Right lung (tissue), 5 donors: ENCODE data around the gene RAB32. TPM values are rescaled to one million over a fixed set of nuclear protein-coding genes. Genes with fewer than 3 reads are reported as not detected.

Source experiments
- DNase-seq, 2 donors: peaks; one replicate each; pipeline ENCODE4 v3.0.0-alpha.2; 2013
- polyA plus RNA-seq, 5 donors: library from polyadenylated mRNA; unstranded; fragments of 120-200 nt; gene quantifications; one replicate each; pipeline versions ENCODE4 v1.2.1 to v1.2.3, GENCODE V29; 2013; ENCODE audit warnings: inconsistent platforms in 1 of 5, low replicate concordance in 1 of 5; ENCODE audit not compliant: insufficient read length in 5 of 5, insufficient read depth in 1 of 5

The RAB32 gene
- polyA plus RNA-seq, 5 donors, result 19.3 to 26.4 (median 23.8) TPM

DNA sequence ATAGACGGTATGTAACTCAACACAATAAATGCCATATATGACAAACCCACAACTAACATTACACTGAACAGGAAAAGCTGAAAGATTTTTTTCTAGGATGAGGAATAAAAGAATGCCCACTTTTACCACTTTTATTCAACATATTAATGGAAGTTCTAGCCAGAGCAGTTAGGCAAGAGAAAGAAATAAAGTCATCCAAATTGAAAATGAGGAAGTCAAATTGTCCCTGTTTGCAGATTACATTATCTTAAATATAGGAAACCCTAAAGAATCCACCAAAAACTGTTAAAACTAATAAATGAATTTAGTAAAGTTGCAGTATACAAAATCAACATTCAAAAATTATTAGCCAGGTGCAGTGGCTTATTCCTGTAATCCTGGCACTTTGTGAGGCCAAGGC is 30.6 kb downstream of the RAB32 start:
- DNase-seq, result no peak

DNA sequence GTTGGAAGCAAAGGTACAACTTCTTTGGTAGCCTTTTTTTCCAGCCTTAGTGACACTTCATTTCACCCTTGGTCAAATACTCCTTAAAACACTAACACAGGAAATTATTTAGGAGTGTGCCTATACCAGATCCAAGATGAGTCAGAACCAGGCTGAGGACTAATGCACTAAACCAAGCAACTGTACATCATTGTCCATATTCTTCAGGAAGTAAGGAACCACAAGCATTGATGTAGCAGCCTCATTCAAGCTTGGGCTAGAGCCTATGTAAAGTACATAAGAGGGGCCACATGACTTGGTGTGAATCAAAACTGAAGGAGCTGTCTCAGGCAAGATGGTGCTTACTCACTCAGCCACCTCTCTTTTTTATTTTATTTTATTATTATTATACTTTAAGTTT is 34.4 kb downstream of the RAB32 start:
- no peak for DNase-seq

DNA sequence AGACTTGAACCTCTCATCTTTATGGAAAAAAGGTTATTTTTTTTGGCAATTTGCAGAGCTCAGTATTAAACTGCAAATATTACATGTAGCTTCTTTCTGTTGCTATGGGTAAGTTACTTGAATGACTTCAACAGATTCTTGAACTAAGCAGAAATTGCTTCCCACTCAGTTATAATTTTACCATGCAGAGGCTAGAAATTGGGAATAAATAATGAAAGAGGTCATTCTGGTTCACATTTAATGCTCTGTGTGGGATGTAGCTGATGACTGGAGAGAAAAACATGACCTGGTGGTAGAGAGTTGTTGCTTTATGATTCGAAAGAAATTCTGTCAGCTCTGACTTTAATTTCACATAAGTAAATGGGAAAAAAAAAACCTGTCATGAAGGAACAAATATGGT is 38.3 kb downstream of the RAB32 start:
- DNase-seq, result no peak

DNA sequence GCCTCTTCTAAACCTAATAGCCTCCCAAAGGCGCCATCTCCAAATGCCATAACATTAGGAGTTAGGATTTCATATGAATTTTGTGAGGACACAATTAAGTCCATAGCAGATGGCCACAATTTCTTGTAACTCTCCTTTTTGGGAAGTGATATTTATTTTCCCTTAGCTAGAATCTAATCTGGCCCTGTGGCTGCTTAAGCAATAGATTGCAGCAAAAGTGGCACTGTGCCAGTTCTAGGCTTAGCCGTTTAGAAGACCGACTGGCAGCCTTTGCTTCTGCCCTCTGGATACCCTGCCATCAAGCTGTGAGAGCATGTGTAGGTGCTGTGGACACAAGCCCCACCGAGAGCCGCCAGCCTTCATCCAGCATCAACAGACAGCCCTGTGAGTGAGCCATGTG is 39.2 kb downstream of the RAB32 start:
- DNase-seq, result no peak

DNA sequence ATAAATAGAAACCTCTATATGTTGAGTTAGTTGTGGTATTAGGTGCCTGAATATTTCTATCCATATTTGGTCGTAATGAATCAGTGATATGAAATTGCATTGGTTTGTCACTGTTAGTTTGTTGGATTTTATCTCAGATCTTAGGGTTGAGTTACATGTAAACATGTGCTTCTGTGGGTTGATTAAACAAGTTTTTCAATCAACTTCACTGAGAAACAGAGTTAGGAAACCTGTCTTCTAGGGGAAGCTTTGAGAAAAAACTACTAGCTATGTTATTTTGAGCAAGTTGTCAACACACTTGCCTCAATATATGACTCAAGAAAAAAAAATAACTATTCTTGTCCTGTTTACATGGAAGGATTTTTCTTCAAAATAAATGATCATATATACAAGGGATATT is 40.3 kb downstream of the RAB32 start:
- no peak for DNase-seq

DNA sequence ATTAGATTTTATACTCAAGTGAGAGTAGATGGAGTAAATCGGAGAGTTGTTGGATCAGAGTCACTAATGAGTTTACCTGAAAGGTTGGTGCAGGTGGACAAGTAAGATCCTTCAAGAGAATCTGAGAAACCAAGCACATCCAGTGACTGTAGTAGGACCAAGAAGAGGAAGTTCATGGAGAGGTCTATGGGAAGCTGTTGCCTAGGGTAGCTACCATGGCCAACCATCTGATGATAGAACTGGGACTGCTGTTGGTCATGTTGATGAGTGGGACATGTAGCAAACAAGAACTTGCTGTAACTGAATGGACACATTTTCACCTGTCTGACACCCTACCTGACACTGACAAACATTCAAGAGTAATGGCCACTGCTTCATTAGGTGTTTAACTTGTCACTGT is 43.8 kb downstream of the RAB32 start:
- DNase-seq, result no peak

DNA sequence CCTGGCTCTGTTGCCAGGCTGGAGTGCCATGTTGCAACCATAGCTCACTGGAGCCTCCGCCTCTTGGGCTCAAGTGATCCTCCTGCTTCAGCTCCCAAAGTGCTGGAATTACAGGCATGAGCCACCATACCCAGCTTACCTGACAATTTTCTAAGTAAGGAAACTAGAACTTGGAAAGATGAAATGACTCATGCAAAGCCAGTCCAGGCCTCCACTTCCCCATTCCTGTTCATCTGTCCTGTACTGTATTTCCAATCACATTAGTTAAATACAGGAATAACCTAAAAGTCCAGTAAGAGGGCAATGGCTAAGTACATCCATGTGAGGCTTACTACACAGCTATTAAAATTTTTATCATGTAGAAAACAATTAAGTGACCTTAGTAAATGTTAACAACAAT is 46.9 kb downstream of the RAB32 start:
- no peak for DNase-seq

DNA sequence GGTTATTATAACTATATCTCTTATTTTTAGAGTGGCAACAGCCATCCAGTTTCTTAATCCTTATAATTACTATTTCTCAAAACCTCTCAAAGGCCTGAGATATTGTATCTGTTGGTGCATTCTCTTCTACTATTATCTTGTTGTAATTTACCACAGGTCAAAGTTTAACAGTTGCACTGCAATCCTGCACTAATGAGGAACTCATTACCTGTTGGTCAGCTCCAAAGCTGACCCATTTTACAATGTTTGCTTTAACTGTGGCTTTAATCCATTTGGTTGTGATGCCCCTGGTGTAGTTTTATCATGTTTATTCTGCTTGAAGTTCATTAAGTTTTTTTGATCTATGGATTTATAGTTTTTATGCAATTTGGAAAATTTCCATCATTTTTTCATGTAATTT is 48.8 kb downstream of the RAB32 start:
- no peak for DNase-seq

DNA sequence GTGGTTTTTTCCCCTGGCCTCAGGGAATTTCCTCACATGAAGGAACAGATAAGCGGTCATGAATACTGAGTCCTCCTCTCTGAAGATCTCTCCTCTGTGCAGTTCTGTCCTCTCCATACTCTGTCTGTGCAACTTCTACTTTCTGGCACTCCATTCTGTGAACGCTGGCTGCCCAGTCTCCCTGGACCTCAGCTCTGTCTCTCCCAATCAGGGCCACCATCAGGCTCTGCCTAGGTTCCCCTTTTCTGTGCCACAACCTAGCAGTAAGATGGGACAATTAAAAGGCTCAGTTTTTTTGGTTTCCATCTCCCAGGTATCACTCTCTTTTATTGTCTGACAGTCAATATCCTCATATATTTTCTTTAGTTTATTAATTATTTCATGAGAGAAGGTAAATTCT is 50.4 kb downstream of the RAB32 start:
- DNase-seq, result no peak

DNA sequence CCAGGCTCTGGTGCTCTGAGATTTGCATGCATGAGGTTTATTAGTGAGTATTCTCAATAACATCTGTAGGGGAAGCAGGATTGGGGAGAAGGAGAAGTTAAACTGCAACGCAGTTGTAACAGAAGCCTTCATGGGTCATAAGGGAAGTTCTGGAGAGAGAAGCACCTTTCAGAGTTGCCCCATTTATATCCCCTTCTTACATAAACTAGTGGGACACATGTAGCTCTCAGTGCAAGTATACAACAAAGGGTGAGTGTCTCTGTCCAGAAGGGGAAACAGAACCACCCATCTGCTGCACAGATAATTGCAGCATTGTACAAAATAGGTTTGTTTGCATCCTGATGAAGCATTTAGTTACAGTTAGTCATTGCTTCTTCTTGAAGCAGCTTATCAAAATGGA is 50.9 kb downstream of the RAB32 start:
- DNase-seq, result no peak

DNA sequence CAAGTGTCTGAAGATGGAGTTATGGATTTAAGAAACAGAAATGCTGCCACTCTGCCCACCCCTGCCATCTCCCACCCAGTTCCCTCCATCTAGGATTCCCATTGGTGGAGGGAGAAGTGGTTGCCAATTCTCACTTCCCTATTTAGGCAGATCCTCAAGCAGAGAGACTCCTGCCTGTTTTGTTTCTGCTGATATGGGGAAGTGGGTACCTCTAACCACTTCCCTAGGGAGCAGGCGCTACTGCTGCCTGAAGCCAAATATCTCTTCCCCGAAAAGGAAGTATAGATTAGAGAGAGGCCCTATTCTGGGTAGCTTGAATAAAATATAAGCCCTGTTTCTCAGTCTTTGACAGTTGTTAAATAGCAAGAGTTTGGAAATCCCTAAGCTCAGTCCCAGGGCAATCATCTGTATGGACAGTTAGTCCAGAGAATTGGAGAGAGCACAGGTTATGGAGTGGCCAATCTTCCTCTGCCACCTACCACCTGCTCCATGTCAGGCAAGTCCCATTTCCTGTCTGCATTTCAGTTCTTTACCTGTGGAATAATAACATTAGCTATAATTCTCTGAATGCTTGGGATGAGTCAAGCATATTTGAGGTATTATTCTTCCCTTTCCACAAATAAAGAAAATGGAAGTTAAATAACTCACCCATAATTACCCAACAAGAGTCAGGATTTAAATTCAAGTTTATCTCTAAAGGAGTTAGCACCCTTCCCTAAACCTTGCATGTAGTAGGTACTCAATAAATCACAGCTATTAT is 52.5 kb downstream of the RAB32 start:
- no peak for DNase-seq

DNA sequence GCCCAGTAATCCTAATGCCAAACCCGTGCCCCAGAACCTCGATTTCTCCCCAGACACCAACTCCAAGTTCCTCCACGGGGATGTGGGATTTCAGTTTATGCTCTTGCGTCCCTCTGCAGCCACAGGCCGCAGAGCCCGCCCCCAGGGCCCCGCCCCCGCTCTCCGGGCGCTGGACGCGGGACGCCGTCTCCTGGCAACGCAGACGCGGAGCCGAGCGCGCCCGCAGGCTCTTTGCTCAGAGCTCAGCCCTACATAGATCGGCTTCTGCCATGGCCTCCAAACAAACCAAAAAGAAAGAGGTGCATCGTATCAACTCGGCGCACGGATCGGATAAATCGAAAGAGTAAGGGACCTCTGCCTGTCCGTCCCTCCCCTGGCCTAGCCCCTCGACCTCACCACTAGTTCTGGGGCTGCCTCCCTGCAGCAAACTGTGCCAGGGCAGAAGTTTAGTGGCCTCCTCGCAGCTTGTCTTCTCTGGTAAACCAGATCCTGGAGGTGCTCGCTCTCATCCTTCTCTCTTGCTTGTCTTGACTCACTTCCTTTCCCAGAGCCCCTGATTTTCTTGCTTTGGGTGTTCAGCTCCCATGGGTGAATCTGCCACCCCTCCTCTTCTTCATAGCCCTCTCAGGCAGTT is 55.3 kb downstream of the RAB32 start, which contains the start of gene ADGB:
TSS of gene ADGB (plus strand) at position 201 of the 634 bp plus-strand sequence. CDS start at position 270, 69 bp downstream.
- DNase-seq, result peak; percentile 61 to 70

DNA sequence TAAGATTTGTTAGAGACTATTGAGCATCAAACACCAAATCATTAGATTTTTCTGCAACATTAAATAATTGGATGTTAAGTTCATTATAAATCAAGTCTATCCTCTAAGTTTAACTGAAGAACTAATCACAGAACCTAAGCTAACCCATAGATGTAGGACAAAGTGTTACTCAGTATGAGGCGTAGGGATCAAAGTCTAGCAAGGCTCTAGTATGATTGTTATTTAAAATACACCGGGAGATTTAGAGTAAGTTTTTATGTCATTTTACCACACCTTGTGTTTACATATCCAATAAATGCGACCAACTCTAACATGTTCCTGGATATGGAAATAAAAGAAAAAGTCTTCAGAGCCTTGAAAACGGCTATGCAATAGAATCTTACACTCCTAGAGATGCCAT is 57.7 kb downstream of the RAB32 start:
- no peak for DNase-seq

DNA sequence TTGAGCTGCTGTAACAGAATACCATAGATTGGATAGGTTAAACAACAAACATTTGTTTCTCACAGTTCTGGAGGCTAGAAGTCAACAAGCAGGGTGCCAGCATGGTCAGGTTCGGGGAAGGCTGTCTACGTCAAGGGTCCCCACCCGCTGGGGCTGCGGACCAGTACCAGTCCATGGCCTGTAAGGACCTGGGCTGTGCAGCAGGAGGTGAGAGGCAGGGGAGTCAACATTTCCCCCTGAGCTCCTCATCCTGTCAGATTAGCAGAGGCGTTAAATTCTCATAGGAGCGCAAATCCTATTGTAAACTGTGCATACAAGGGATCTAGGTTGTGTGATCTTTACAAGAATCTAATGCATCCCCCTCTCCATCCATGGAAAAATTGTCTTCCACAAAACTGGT is 58.9 kb downstream of the RAB32 start:
- no peak for DNase-seq

Other genes starting within 250 kb of the RAB32 start
- 1 to 10 TPM in 4 of 5 donors, under 1 TPM in 1; 0.90 to 4.7 (median 2.7) TPM for gene ADGB, start 55.1 kb downstream of the RAB32 start, polyA plus RNA-seq